MM.1S (cell line): ENCODE results near the gene GALNT6.

ENCODE experiments used
- CTCF ChIP-seq: fragments of 300-600 bp; sonication (generic); IDR thresholded peaks from 2 replicates; pipeline ENCODE4 v1.5.1; 2016; ENCODE audit warnings: antibody characterized with exemption, low read length, mixed read lengths
- EZH2 ChIP-seq: fragments of 300-600 bp; sonication (generic); optimal IDR thresholded peaks from 2 replicates; pipeline ENCODE3; 2017; ENCODE audit warnings: low read depth, mild to moderate bottlenecking, antibody characterized with exemption, low read length, mixed read lengths
- EZH2phosphoT487 ChIP-seq: fragments of 300-600 bp; sonication (generic); IDR thresholded peaks from 2 replicates; pipeline ENCODE4 v1.6.1; 2018; ENCODE audit warnings: antibody characterized with exemption, low read length

- TF ChIP-seq CTCF (no peak), EZH2 (no peak), EZH2phosphoT487 (no peak)
Observed at GRCh38 chr12:51371295-51371953, 19.8 kb downstream of the GALNT6 start.
